ENCODE measurements around the gene TNIP3. TPM values are rescaled to one million over a fixed set of nuclear protein-coding genes. Genes with fewer than 3 reads are reported as not detected.

The TNIP3 gene
- total and polyA plus RNA-seq, 4 donors, result 1.6 to 59.2 (median 7.2) TPM

DNA sequence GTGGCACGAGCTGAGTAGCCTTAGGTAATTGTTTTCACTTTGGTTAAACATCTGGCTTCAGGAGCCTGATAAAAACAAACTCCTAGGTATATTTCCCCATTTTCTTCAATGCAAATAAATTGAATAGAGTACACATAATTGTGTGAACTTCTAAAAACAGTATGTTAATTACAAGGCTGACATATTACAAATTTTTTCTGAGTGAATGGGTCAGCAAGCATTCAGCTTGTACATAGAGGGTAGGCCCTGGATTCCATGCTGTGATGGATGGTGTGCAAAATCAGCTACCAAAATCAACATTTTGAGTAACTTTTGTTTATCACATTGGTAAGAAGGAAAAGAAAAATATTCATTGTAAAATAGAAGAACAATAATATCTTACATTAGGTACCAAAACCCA lies 12.2 kb downstream of the TNIP3 start:
- ATAC-seq (ENCODE audit: insufficient read depth, low FRiP score) (no peak), DNase-seq (no peak)
- Histone ChIP-seq H3K27me3 (ENCODE audit: control insufficient read depth in 3 of 3, insufficient read depth in 3 of 3, low read length in 2 of 3) (no peaks in the 10 kb centered on the region), H3K9me3 (ENCODE audit: control insufficient read depth in 4 of 4, insufficient read depth in 3 of 4, low read length in 3 of 4) (no peaks in the 10 kb centered on the region), H3K4me1 (ENCODE audit: control insufficient read depth in 5 of 5, insufficient read depth in 5 of 5, low read length in 5 of 5) (peaks cover 0 to 9% (median 0%) of the 10 kb centered on the region in 5 donors), H3K27ac (ENCODE audit: low read depth in 1 of 2, low read length in 1 of 2) (no peak overlapping the region), H3K36me3 (ENCODE audit: control insufficient read depth in 4 of 4, insufficient read depth in 4 of 4, low read length in 4 of 4) (no peaks in the 10 kb centered on the region), H3K9ac (ENCODE audit: insufficient read depth in 1 of 2, low read length in 2 of 2) (no peak overlapping the region), H3K4me3 (no peak overlapping the region)
- TF ChIP-seq, protein P1, sequence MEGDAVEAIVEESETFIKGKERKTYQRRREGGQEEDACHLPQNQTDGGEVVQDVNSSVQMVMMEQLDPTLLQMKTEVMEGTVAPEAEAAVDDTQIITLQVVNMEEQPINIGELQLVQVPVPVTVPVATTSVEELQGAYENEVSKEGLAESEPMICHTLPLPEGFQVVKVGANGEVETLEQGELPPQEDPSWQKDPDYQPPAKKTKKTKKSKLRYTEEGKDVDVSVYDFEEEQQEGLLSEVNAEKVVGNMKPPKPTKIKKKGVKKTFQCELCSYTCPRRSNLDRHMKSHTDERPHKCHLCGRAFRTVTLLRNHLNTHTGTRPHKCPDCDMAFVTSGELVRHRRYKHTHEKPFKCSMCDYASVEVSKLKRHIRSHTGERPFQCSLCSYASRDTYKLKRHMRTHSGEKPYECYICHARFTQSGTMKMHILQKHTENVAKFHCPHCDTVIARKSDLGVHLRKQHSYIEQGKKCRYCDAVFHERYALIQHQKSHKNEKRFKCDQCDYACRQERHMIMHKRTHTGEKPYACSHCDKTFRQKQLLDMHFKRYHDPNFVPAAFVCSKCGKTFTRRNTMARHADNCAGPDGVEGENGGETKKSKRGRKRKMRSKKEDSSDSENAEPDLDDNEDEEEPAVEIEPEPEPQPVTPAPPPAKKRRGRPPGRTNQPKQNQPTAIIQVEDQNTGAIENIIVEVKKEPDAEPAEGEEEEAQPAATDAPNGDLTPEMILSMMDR (IDR thresholded peaks at IDR 0.05; ENCODE audit: control extremely low read depth, extremely low read depth), result no peak
- WGBS, 2 donors, result 93 to 95% methylated on average over 1 of the region's 1 CpG

DNA sequence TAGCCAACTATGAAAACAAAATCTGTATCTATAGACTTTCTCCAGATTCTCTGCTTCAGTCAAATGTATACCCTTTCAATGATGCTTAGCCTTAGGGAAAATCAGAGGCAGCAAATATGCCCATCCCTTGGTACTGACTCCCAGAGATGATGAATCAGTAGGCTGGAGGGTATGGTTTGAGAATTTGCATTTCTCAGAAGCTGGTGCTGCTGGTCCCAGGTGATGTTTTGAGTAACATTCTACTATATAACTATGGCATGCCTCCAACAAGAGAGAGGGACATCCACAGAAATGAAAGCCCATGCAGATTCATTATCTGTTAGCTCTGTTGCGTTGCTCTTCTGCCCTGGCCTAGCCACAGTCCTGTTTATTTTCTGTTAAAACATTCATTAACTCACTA lies 13.6 kb downstream of the TNIP3 start:
- ATAC-seq (ENCODE audit: insufficient read depth, low FRiP score), result no peak
- H3K9ac ChIP-seq (ENCODE audit: insufficient read depth in 1 of 2, low read length in 2 of 2), result no peak overlapping the region
- 88 to 93% methylated on average over 1 of the region's 1 CpG for WGBS, 2 donors
- TF ChIP-seq, protein P1 (IDR thresholded peaks at IDR 0.05; ENCODE audit: control extremely low read depth, extremely low read depth), result no peak
- no peaks in the 10 kb centered on the region for H3K27me3 ChIP-seq (ENCODE audit: control insufficient read depth in 3 of 3, insufficient read depth in 3 of 3, low read length in 2 of 3)
- no peaks in the 10 kb centered on the region for H3K36me3 ChIP-seq (ENCODE audit: control insufficient read depth in 4 of 4, insufficient read depth in 4 of 4, low read length in 4 of 4)
- no peaks in the 10 kb centered on the region for H3K9me3 ChIP-seq (ENCODE audit: control insufficient read depth in 4 of 4, insufficient read depth in 3 of 4, low read length in 3 of 4)
- H3K27ac ChIP-seq (ENCODE audit: low read depth in 1 of 2, low read length in 1 of 2), result peak overlapping the region in 1 of 2 donors; percentile 24
- no peak for DNase-seq
- no peak overlapping the region for H3K4me3 ChIP-seq
- peaks cover 0 to 6% (median 0%) of the 10 kb centered on the region in 5 donors for H3K4me1 ChIP-seq (ENCODE audit: control insufficient read depth in 5 of 5, insufficient read depth in 5 of 5, low read length in 5 of 5)

DNA sequence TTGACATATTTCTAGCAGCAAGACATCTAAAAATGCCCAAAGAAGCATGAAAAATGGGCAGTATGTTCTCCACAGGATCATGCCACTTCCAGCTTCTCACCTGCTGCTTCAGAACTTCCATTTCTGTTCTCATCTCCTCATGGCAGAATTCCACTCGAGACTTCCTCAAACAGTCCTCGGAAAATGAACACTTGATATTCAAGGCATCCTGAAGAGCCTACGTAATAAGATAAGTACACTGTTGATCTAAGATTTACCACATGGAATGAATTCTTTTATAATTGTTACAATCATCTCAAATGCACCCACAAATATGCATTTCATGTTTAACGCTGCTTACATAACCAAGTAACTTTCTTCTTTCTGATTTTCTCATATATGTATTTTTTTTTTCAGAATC lies 14.1 kb downstream of the TNIP3 start:
- TF ChIP-seq, protein P1 (IDR thresholded peaks at IDR 0.05; ENCODE audit: control extremely low read depth, extremely low read depth), result no peak

DNA sequence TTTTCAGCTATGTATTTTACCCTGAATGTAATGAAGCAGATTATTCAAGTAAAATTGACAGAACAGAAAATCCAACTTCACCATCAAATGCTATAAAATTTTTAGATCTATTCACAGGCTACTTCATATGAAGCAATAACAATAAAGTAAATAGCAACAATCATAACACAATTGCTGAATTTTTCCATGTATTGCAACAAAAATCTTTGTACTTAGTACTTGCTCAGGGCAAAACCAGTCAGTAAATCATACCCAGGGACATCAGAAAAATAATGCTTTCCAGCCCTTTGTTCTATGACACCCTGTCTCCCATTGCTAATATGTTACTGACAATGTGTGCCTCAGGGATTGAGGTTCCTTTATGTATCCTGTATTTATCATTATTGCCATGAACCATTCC lies 15.5 kb downstream of the TNIP3 start:
- Histone ChIP-seq H3K9ac (ENCODE audit: insufficient read depth in 1 of 2, low read length in 2 of 2) (no peak overlapping the region), H3K27me3 (ENCODE audit: control insufficient read depth in 3 of 3, insufficient read depth in 3 of 3, low read length in 2 of 3) (no peaks in the 10 kb centered on the region), H3K36me3 (ENCODE audit: control insufficient read depth in 4 of 4, insufficient read depth in 4 of 4, low read length in 4 of 4) (no peaks in the 10 kb centered on the region), H3K9me3 (ENCODE audit: control insufficient read depth in 4 of 4, insufficient read depth in 3 of 4, low read length in 3 of 4) (no peaks in the 10 kb centered on the region), H3K4me3 (no peak overlapping the region), H3K27ac (ENCODE audit: low read depth in 1 of 2, low read length in 1 of 2) (no peak overlapping the region), H3K4me1 (ENCODE audit: control insufficient read depth in 5 of 5, insufficient read depth in 5 of 5, low read length in 5 of 5) (peaks cover 0 to 1% (median 0%) of the 10 kb centered on the region in 5 donors)
- TF ChIP-seq, protein P1 (IDR thresholded peaks at IDR 0.05; ENCODE audit: control extremely low read depth, extremely low read depth), result no peak
- ATAC-seq (ENCODE audit: insufficient read depth, low FRiP score) (no peak), DNase-seq (no peak)

More for the DNA sequence above, 14.1 kb downstream of the TNIP3 start:
- 70 to 80% methylated on average over 4 of the region's 4 CpGs for WGBS, 2 donors
- Histone ChIP-seq H3K4me3 (no peak overlapping the region), H3K9me3 (ENCODE audit: control insufficient read depth in 4 of 4, insufficient read depth in 3 of 4, low read length in 3 of 4) (no peaks in the 10 kb centered on the region), H3K36me3 (ENCODE audit: control insufficient read depth in 4 of 4, insufficient read depth in 4 of 4, low read length in 4 of 4) (no peaks in the 10 kb centered on the region), H3K27ac (ENCODE audit: low read depth in 1 of 2, low read length in 1 of 2) (no peak overlapping the region), H3K9ac (ENCODE audit: insufficient read depth in 1 of 2, low read length in 2 of 2) (no peak overlapping the region), H3K27me3 (ENCODE audit: control insufficient read depth in 3 of 3, insufficient read depth in 3 of 3, low read length in 2 of 3) (no peaks in the 10 kb centered on the region), H3K4me1 (ENCODE audit: control insufficient read depth in 5 of 5, insufficient read depth in 5 of 5, low read length in 5 of 5) (peaks cover 0 to 6% (median 0%) of the 10 kb centered on the region in 5 donors)
- peak in 1 of 3 donors; percentile 37 for DNase-seq
- ATAC-seq (ENCODE audit: insufficient read depth, low FRiP score), result peak; percentile 44
